Body of pancreas (tissue), 4 donors: ENCODE results near the gene ZCCHC7.

Source experiments
- POLR2A ChIP-seq, 3 donors: fragments of 450-650 bp; IDR thresholded peaks; one replicate each; pipeline ENCODE4 v1.6.1; 2016; ENCODE audit warnings: antibody characterized with exemption in 3 of 3, mild to moderate bottlenecking in 2 of 3
- TF ChIP-seq, protein P1 (sequence below), 7 experiments: fragments of 450-650 bp in 4 of 7; fragments of 200-600 bp in 3 of 7; sonication (generic) in 3 of 7; IDR thresholded peaks; one replicate each; pipeline ENCODE4 v1.5.1; 2016 to 2019; ENCODE audit warnings: antibody characterized with exemption in 7 of 7

DNA sequence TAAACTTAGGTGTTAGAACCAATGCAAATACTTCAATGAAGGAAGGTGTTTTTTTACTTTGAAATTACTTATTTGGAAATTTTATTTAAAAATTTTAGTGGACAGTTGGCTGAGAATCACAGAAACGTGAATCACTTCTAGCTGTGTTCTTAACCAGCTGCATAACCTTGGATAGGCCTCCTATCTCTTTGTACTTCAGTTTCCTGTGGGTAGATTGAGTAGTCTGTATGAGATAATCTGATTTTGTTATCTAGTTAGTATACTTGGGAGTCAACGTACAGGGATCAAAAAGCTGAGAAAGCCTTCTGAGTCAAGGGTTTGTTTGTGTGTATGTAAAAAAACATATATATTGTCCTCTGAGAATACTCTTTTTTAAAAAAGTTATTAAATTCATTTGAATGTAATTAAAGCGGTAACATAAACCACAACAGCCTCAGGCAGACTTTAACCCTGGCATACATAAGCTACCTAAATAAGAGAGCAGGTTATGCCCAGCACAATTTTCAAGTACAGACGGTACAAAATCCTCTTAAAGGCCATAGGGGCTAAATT is 38.1 kb upstream of the ZCCHC7 start:
- TF ChIP-seq, protein P1, sequence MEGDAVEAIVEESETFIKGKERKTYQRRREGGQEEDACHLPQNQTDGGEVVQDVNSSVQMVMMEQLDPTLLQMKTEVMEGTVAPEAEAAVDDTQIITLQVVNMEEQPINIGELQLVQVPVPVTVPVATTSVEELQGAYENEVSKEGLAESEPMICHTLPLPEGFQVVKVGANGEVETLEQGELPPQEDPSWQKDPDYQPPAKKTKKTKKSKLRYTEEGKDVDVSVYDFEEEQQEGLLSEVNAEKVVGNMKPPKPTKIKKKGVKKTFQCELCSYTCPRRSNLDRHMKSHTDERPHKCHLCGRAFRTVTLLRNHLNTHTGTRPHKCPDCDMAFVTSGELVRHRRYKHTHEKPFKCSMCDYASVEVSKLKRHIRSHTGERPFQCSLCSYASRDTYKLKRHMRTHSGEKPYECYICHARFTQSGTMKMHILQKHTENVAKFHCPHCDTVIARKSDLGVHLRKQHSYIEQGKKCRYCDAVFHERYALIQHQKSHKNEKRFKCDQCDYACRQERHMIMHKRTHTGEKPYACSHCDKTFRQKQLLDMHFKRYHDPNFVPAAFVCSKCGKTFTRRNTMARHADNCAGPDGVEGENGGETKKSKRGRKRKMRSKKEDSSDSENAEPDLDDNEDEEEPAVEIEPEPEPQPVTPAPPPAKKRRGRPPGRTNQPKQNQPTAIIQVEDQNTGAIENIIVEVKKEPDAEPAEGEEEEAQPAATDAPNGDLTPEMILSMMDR (IDR thresholded peaks at IDR 0.05), result no peak
- no peak for TF ChIP-seq POLR2A (IDR thresholded peaks at IDR 0.05)
